T-helper 1 cell (primary cell): ENCODE measurements around the gene CT47B1.
"Not testable (repeated sequence)": the region's sequence is repeated elsewhere in the genome, so short reads cannot be mapped to it uniquely, and the experiment has no call there.

ENCODE experiments used
- DNase-seq, 5 donors: peaks; one replicate each; pipeline ENCODE4 v3.0.0-alpha.2; 2012 to 2020
- total RNA-seq, 4 donors: gene quantifications; one replicate each; lab custom pipeline; 2026; lab: John Stamatoyannopoulos, UW

The CT47B1 gene
- 0 reads per million in 4 donors for total RNA-seq

DNA sequence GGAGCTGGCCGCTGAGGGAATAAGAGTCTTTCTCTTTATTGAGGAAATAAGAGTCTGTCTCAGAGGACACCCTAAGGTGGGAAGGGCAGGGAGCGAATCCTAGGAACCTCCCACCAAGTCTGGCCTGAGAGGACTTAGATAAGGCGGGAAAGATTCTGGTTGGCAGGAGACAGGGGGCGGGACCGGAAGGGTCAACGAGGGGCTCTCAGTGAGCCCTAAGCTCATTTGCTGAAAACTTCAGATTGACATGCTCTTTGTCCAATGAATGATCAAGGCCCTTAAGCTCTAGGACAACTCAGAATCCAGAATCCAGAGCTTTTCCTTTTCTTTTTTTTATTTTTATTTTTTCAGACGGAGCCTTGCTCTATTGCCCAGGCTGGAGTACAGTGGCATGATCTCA is at the start of gene CT47B1:
CT47B1 (minus strand) TSS at position 101 of the 400 bp plus-strand sequence. CDS start 196 bp downstream, outside the sequence.
- DNase-seq = not testable (repeated sequence)

DNA sequence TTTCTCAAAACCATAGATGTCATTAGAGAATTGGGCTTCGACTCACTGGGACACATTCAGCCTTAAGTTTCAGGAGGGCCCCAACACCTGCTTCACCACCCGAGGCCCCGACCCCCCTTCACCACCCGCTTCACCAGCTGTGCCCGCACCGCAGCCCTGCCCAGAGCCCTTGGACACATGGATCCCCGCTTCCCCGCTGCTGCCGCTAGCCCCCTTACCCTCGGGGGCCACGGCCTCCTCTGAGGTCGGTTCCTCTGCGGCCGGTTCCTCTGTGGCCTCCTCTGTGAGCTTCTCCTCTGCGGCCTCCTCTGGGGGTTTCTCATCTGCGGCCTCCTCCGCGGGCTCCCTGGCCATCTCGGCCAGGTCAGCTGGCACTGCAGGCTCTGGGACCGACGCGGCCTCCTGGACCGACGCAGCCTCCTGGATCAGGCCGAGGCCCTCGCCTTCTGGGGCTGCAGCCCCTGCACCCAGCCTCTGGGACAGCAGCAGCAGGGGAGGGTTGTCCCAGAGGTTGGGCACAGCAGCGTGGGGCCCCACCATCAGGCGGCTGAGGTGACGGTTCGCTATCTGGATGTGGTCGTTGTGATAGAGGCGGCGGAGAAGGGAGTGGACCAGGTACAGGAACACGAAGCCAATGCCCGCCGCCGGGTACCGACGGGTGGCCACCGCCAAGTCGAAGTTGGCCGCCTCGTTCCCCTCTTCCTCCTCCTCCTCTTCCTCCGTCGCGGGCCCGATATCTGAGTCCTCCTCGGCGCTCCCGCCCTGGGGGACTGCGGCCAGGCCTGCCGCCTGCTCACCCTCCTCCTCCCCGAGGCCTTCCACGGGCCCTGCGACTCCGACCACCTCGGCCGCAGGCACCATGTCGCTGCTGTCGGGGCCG is 748 bp downstream of the CT47B1 start:
- no peak for DNase-seq

DNA sequence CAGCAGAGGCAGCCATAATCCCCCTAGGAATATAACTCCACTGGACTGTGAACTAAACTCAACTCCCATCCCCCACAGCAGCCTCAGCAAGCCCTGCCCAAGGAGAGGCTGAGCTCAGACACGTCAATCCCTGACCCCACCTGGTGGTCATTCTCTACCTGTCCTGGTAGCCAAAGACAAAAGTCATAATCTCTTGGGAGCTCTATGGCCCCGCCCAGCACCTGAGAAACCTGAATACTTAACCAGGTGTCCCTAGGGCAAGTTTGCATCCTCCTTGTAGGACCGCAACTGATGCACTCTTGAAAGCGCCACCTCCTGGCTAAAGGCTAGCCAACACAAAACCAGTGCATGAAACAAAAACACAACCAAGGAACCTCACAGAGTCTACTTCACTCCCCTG is 18.4 kb downstream of the CT47B1 start:
- DNase-seq = no peak

DNA sequence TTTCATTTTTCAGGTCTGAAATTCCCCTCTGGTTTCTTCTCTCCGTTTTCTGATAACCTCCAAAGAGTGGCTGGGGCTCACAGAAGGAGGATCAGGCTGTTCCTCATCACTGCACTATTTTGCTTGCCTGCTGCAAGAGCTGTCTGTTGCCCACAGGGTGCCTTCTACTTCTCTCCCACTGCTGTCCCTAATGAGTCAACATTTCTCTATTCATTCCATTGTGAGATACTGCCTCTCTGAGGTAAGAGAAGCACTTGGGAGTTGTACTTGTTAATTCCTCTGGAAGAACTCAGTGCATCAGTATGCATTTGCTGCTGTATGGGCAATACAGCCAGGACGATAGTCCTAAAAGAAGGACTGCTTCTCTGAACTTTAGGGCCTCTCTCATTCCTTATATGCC is 34.8 kb downstream of the CT47B1 start:
- DNase-seq = no peak

DNA sequence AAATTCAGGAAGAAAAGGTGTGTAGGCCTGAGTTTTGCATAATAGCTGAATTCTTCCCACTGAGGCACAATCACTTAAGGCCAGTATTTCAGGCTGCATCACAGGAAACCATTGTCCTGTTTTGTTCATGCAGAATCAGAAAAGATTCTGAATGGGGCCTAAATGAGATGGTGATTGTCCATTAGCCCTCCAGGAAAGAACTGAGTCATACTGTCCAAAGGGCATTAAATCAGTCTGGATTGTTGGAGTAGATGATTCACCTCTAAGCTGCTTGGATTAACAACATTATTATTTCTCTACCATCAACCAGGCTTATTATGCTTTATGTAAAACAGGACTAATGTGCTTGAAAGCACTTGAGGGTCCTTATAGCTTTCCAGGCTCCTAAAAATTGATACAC is 36.2 kb downstream of the CT47B1 start:
- no peak for DNase-seq

DNA sequence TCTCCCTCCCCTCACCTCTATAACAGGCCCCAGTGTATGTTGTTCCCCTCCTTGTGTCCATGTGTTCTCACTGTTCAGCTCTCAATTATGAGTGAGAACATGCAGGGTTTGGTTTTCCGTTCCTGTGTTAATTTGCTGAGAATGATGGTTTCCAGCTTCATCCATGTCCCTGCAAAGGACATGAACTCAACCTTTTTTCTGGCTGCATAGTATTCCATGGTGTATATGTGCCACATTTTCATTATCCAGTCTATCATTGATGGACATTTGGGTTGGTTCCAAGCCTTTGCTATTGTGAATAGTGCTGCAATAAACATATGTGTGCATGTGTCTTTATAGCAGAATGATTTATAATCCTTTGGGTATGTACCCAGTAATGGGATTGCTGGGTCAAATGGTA is 48.5 kb downstream of the CT47B1 start:
- DNase-seq = not testable (repeated sequence)

DNA sequence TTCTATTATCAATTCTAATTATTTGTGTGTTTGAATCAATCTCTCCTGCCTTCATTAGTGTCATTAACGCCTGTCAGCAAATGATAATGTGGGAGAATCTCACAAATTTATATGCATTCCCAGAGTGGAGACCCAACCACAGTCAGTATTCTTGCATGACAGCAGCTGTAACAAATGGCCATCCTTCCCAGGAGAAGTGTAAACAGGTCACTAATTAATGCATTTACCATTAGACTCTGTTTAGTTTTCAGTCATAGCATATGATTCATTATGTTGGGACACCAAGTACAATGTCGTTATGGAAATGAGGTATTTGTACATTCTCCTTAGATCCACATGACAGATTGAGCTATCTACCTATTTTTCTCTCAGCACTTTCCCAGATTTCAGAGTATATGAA is 50.5 kb downstream of the CT47B1 start:
- no peak for DNase-seq

DNA sequence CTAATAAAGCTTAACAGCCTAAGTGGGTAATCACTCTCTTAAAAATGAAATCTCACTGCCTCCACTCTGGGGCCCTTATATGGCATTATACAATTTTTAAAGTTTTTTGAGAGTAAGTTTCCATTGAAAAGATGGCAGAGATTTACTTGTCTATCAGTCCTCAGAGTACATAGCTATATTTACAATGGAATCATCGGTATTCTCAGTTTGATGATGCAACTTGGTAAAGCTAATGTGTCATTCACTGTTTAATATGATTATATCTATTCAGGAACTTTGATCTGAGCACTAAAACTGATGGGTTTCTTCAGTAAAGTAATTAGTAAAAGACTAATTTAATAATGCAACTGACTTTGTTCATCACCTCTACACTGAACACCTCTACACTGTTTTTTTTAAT is 51.6 kb downstream of the CT47B1 start:
- no peak for DNase-seq

DNA sequence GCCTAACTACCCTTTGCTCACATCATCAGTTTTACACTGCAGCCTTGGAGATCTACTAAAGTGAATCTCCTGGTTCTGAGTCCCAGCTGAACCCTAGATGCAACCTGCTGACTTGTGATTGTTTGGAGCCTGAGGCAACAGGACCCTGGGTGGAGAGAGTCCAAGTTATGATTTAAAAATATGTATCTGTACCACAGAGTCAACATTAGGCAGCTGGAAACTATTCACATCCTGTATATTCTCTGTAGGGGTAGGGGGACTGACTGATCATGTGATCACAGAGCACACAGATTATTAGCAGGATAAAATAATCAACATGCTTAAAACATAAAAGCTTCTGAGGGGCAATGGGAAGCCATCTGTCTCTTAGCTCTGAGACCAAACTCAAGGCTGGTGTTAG is 52.1 kb downstream of the CT47B1 start:
- DNase-seq = no peak
